GM10266 (cell line): Measurements from ENCODE around the gene ZNF668.

ENCODE experiments used
- DNase-seq: peaks from one replicate; pipeline ENCODE4 v3.0.0; 2012; ENCODE audit errors: extremely low spot score
- TF ChIP-seq, protein P1 (sequence below): IDR thresholded peaks from 2 replicates; pipeline ENCODE4 v1.5.1; 2012; ENCODE audit warnings: mild to moderate bottlenecking, low read depth; ENCODE audit not compliant: control insufficient read depth, insufficient read depth; ENCODE audit errors: missing control alignments

Gene ZNF668

DNA sequence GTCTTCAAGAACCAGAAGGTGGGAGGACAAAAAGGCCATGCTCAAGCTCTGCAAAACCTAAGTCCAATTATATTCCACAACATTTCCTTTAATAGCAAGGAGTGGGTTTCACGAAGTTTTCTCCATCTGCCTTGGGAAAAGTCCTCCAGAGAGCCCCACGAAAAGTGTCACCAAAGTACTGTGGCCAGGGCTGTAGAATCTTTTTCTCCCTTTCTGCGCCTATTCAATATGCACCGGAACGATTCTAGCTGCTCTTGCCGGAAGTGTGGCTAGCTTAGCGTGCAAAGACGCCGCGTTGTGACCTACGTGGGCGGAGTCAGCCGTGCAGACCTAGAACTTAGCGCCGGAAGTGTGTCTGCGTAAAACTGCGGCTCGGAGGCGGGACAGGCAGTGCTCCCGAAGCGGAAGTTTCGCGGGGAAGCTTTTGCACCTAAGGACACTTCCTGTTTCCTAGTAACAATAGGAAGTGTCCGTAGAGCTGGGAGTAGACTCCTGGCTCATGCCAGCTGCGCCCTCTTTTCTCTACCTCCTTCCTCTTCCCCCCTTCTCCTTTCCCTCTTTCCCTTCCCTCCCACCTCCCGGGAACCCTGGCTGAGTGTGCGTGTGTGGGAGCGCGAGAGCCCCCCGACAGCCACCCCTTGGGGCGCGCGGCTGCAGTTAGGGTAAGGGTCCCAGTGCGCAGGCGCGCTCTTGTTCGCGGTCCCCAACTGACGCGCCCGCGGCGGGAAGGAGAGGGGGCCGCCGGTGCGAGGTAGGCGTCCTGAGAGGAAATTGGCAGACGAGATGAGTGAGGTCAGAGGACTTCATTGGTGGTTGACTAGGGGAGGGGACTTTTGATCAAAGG is at the start of gene ZNF668, which contains the start of gene ZNF646:
Gene ZNF668 (minus strand): TSS at position 271 of the 844 bp plus-strand sequence. CDS start 9,781 bp downstream, outside the sequence.
Gene ZNF646 (plus strand): TSS at position 453 of the 844 bp plus-strand sequence. CDS start 1,903 bp downstream, outside the sequence.
- peak; percentile 98 for DNase-seq
- TF ChIP-seq, protein P1, sequence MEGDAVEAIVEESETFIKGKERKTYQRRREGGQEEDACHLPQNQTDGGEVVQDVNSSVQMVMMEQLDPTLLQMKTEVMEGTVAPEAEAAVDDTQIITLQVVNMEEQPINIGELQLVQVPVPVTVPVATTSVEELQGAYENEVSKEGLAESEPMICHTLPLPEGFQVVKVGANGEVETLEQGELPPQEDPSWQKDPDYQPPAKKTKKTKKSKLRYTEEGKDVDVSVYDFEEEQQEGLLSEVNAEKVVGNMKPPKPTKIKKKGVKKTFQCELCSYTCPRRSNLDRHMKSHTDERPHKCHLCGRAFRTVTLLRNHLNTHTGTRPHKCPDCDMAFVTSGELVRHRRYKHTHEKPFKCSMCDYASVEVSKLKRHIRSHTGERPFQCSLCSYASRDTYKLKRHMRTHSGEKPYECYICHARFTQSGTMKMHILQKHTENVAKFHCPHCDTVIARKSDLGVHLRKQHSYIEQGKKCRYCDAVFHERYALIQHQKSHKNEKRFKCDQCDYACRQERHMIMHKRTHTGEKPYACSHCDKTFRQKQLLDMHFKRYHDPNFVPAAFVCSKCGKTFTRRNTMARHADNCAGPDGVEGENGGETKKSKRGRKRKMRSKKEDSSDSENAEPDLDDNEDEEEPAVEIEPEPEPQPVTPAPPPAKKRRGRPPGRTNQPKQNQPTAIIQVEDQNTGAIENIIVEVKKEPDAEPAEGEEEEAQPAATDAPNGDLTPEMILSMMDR = no peak

DNA sequence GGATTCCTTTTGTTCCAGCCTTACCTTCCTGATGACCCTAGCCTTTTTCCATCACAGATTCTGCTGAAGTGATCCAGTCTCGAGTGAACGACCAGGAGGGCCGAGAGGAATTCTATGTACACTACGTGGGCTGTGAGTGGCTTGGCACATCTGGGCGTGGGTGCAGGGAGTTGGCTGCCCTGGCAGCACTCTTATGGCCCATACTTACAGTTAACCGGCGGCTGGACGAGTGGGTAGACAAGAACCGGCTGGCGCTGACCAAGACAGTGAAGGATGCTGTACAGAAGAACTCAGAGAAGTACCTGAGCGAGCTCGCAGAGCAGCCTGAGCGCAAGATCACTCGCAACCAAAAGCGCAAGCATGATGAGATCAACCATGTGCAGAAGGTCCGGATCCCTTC is 46.1 kb upstream of the ZNF668 start:
- DNase-seq = no peak
- TF ChIP-seq, protein P1 = no peak

DNA sequence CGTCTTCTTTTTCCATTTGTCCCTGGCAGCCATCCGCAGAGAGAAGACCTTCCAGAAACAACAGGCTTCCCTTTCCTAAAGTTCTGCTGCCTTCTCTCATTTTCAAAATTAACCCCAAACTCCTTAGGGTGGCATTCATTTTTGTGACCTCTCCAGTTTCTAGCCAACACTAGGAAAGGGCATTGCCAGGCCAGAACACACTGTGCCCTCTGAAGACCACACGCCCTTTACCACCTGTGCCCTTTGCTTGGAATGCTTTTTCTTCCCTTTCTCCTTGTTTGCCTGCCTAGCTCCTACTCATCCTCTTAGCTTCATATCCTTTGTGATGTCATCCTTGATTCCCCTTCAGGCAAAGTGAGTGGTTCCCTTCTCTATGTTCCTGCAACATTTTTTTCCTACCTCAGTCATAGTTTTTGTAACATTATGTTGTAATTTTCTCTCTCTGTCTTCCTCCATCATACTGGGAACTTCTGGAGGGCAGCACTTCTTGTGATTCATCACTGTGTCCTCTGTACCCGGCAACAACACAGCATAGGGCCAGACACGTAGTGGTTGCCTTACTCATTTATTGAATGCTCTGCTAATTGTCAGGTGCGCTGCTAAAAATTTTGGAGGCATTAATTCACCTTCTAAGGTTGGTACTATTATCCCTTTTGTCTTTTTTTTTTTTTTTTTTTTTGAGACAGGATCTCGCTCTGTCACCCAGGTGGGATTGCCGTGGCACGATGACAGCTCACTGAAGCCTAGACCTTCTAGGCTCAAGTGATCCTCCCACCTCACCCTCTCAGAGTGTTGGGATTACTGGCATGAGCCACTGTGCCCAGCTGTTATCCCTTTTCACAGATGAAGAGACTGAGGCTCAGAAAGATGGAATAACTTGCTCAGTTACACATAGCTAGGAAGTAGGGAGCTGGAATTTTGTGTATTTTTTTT is 44.4 kb upstream of the ZNF668 start:
- DNase-seq = no peak
- TF ChIP-seq, protein P1 = no peak

DNA sequence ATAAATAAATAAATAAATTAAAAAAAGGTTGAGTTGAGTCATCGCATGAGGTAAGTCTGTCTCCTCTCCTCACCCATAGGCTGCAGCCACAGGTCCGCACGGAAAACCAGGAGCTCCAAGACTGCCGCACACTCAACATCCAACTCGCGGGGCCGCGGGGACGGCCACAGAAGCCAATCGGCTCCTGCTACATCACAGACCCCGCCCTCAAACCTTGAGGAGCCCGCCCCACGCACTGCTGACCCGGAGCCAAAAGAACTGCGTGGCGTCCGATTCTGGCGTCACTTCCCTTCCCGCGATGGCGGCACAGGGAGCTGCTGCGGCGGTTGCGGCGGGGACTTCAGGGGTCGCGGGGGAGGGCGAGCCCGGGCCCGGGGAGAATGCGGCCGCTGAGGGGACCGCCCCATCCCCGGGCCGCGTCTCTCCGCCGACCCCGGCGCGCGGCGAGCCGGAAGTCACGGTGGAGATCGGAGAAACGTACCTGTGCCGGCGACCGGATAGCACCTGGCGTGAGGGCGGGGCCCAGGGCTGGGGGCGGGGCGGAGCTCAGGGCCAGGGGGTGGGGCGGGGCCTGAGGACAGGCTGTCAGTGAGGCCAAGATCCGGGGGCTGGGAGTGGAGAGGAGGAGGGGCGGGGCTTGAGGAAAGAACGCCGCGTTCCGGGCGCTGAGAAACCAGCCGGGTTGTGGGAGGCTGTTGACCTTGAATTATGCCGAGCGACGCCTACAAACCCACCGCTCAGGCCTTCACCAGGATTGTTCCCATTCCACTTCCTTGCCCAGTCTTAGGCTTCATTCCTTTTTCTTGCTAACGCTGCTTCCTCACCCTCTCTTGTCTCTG is 43.6 kb upstream of the ZNF668 start, which contains the start of gene KAT8:
Gene KAT8 (plus strand): TSS at position 281 of the 839 bp plus-strand sequence. CDS start 18 bp downstream, at position 299.
- TF ChIP-seq, protein P1 = no peak
- DNase-seq = peak; percentile 99

DNA sequence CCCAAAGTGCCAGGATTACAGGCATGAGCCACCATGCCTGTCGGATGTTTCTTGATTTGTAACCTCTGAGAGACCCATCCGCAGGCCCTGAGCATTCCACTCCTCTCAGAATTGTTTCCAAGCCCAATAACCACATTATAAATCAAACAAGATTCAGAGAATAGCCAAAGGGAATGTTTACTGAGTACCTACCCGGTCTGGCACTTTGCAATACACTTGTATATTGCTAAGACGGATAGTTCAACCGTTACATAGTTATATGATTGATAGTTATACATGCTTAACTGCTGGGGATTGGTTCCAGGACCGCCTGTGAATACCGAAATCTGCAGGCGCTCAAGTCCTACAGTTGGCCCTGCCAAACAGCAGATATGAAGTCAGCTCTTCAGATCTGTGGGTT is 40.4 kb upstream of the ZNF668 start:
- no peak for DNase-seq
- TF ChIP-seq, protein P1 = no peak

DNA sequence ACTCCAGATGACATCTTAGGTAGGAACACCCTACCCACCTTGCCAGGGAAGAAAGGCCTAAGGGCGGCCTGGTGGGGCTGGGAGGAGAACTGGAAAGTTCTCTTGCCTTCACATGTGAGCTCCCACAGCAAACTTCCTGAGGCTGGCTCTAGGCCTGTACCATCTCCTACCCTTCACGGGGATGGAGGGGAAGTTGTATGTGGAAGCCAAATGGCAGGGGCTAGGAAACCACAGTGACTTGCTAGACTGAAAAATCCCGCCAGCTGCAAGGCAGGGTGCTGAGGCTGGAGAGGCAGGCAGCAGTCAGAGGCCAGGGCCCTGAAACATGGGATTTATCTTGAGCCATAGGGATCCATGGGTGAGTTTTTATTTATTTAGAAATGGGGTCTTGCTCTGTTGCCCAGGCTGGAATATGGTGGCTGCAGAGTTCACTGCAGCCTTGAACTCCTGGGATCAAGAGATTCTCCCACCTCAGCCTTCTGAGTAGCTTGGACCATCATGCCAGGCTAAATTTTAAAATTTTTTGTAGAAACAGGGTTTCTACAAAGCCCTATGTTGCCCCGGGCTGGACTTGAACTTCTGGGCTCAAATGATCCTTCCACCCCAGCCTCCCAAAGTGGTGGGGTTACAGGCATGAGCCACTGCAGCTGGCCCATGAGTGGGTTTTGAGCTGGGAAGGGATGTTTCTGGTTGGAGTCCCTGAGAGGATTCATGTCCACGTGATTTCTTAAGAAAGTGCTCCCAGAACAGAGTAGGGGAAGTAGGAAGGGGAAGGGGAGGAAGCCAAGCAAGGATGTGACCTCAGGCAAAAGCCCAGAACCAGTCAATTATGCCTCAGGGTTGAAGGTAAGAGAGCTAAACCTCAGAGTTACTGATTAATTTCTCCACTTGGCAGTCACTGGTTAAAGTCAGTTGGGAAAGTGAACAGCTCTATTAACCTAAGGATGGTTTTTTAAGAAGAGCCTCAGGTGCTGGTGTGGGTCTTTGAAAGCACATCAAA is 39.4 kb upstream of the ZNF668 start:
- TF ChIP-seq, protein P1 = no peak
- no peak for DNase-seq
